GM21526 (cell line): ENCODE data around the gene STARD9.
"Not testable (repeated sequence)": the region's sequence is repeated elsewhere in the genome, so short reads cannot be mapped to it uniquely, and the experiment has no call there.

Experiments used
- ATAC-seq: cut with Tn5 transposase; IDR thresholded peaks from one replicate; pipeline ENCODE4 v1.9.1; 2021; ENCODE audit warnings: moderate library complexity; ENCODE audit not compliant: unreplicated experiment, low FRiP score

The STARD9 gene

GRCh38 chr15:42584031-42584765 lies 8.8 kb downstream of the STARD9 start:
- no peak for ATAC-seq

GRCh38 chr15:42590619-42591237 lies 15.3 kb downstream of the STARD9 start:
- ATAC-seq = no peak

- ATAC-seq = no peak
Measured at GRCh38 chr15:42591238-42591934, 16.0 kb downstream of the STARD9 start.

GRCh38 chr15:42592716-42593115 lies 17.3 kb downstream of the STARD9 start:
- ATAC-seq = no peak

GRCh38 chr15:42593143-42593542 lies 17.7 kb downstream of the STARD9 start:
- ATAC-seq = no peak

- no peak for ATAC-seq
Measured at GRCh38 chr15:42594095-42594494, 18.7 kb downstream of the STARD9 start.

GRCh38 chr15:42595626-42596240 lies 20.3 kb downstream of the STARD9 start:
- no peak for ATAC-seq

- ATAC-seq = not testable (repeated sequence)
Measured at GRCh38 chr15:42601316-42601715, 25.9 kb downstream of the STARD9 start.

- ATAC-seq = no peak
Measured at GRCh38 chr15:42602501-42602900, 27.1 kb downstream of the STARD9 start.

GRCh38 chr15:42603978-42604377 lies 28.6 kb downstream of the STARD9 start:
- no peak for ATAC-seq

GRCh38 chr15:42604894-42605744 lies 29.7 kb downstream of the STARD9 start:
- no peak for ATAC-seq

GRCh38 chr15:42605796-42606195 lies 30.4 kb downstream of the STARD9 start:
- ATAC-seq = no peak

- ATAC-seq = no peak
Measured at GRCh38 chr15:42608110-42608531, 32.7 kb downstream of the STARD9 start.

GRCh38 chr15:42608752-42609488 lies 33.5 kb downstream of the STARD9 start:
- no peak for ATAC-seq

GRCh38 chr15:42611532-42611931 lies 36.1 kb downstream of the STARD9 start:
- ATAC-seq = no peak

GRCh38 chr15:42612367-42612912 lies 37.0 kb downstream of the STARD9 start:
- ATAC-seq = no peak

GRCh38 chr15:42616107-42616506 lies 40.7 kb downstream of the STARD9 start:
- ATAC-seq = no peak

GRCh38 chr15:42619656-42620371 lies 44.4 kb downstream of the STARD9 start:
- no peak for ATAC-seq

GRCh38 chr15:42621386-42621785 lies 46.0 kb downstream of the STARD9 start:
- no peak for ATAC-seq
